ENCODE data around the gene ENPP6.

- TF ChIP-seq EZH2phosphoT487 (conservative IDR thresholded peaks at IDR 0.05; ENCODE audit: low read length) (no peak), CTCF (IDR thresholded peaks at IDR 0.05; ENCODE audit: insufficient read depth, low read length, poor library complexity, severe bottlenecking) (no peak)
Observed at GRCh38 chr4:184214931-184215330, 2.7 kb downstream of the ENPP6 start.
